HG03442 (cell line): ENCODE results near the gene PRB4.
"Not testable (repeated sequence)": the region's sequence is repeated elsewhere in the genome, so short reads cannot be mapped to it uniquely, and the experiment has no call there.

ENCODE experiments used
- ATAC-seq: cut with Tn5 transposase; IDR thresholded peaks from one replicate; pipeline ENCODE4 v1.9.1; 2021; ENCODE audit warnings: mild to moderate bottlenecking, moderate library complexity; ENCODE audit not compliant: unreplicated experiment

PRB4 gene

DNA sequence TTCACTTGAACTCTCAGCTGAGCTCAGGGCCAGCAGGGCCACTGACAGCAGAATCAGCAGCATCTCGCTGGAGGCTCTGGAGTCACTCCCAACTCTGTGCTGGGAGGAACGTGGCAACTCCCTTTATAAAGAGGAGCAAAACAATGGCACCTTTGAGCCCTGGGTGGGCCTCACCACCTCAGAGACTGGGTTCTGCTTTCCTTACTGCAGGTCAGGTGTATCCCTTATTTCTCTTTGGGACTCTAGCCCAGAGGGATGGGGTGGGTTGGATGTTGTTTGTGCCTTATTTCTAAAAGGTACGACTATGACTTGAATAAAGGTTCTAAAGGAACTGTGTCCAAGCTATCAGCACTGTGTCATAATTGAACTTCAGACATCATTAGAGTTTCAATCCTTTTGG lies at the start of gene PRB4:
TSS of gene PRB4 (minus strand) at position 101 of the 400 bp plus-strand sequence. CDS start at position 63, 38 bp downstream.
- no peak for ATAC-seq

DNA sequence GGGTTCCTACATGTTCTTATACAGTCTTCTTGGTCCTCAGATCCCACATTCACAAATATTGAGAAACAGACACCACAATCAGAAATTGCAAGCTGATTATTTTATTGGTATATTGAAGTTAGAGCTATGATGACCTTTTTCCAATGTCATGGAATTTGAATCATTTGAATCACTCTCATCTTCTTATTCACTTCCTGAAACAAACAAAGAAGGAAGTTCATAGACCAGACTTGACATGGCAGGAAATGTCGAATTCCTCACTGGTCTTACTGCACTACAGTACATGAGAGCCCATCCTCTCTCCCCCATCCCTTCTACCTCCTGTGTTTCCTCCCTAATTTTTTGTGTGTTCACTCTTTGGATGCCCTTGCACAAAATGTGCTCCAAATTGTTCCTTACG lies 41.5 kb upstream of the PRB4 start:
- not testable (repeated sequence) for ATAC-seq

DNA sequence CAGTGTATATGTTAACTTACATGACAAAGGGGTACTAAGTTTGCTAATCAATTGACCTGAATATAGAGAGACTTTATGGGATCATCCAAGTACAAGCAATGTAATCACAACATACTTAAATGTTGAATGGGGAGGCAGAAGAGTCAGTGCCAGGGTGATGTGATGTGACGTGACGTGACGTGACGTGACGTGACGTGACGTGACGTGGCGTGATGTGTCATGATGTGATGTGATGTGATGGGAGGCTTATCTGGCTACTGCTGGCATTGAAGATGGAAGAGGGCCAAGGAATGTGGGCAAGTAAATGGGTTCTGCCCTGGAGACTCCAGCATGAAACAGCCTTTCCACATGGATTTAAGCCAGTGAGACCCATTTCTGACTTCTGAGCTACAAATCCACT lies 38.2 kb upstream of the PRB4 start:
- no peak for ATAC-seq

DNA sequence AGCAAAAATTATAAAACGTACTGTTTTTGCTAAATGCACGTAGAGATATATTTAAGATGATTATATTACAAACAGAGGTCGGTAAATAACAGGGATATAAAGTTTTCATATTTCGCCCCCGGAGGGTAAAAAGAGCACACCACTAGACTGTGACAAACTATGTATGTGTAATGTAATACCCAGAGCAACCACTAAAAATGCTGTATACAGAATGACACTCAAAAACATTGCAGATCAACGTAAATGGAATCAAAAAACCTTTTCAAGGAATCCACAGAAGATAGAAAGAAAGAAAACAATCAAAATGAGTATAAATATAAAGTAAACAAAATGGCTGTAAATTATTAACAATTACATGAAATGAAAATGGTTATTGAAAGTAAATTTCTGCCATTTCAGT lies 37.6 kb upstream of the PRB4 start:
- no peak for ATAC-seq

DNA sequence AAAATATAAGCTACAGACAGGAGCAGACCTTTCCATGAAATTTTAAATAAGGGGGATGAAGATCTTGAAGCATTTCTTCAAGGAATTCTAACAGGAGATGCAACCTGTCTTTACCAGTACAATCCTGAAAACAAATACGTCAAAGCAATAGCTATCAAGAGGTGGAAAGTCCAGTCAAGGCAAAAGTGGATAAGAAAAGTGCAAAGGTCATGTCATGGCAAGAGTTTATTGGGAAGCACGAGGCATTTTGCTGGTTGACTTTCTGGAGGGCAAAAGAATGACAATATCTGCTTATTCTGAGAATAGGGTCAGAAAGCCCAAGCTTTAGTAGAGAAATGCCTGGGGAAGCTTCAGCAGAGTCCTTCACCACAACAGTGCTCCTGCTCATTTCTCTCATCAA lies 34.3 kb upstream of the PRB4 start:
- no peak for ATAC-seq

DNA sequence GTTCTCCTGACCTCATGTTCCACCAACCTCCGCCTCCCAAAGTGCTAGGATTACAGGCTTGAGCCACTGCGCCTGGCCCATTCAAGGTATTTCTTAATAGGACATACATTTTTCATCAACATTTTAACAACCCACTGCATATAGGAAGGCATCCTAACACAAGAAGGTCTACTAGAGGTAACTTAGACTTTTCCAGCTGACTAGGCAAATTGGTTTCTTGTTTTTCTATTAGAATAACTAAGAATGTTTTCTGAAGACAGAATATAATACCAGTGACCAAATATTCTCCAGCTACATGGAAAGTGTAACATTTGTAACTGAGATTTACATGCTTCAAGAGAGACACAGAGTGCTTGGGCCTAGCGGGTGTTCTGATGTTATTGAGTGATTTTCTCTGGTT lies 14.2 kb upstream of the PRB4 start:
- ATAC-seq = no peak

DNA sequence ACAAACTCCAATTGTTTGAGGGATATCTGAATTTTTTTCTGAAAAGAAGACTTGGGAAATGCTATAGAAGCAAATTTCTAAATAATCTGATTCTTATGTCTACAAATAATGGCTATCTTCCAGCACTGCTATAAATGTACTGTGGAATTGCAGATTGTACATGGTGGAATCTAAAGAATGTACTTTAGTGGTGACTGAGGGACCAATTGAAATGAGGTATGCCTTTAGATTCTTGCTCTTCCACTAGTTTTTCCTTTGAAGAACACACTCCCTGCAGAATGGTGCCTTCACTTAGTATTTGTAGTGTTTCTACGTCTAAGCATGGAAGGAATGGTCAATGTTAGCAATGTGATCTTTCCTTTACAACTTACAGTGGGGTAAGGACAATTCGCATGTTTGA lies 11.7 kb upstream of the PRB4 start:
- no peak for ATAC-seq

DNA sequence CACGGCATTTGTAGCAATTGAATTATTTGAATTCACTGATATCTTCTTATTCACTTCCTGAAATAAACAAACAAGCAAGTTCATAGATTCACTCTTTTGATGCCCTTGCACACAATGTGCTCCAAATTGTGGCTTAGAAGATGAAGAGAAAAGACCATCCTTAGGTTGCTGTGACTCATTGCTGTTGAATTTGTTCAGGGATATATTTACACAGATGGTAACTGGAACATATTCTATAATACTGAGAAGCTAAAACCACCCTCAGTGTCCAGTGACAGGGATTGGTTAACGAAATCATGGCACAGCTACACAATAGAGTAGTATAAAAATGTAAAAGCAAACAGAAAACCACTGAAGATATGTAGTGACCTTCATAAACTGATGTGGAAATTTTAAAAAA lies 3.1 kb downstream of the PRB4 start:
- no peak for ATAC-seq

DNA sequence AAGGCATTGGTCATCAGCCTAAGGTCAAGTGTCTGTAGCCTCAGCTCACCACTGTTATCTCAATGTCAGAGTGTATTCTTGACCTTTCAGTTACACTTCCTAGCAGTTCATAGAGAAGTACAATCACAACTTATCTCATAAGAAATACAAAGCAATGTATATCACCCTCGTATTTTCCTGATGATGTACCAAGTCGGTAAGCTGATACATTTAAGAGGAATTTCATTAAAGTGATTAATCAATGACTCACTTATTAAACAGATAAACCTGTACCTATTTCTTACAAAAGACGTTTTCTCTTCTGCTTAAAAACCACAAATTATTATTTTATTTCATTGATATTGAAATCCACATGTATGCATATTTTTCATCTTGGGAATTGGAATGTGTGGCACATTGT lies 36.8 kb downstream of the PRB4 start:
- no peak for ATAC-seq

DNA sequence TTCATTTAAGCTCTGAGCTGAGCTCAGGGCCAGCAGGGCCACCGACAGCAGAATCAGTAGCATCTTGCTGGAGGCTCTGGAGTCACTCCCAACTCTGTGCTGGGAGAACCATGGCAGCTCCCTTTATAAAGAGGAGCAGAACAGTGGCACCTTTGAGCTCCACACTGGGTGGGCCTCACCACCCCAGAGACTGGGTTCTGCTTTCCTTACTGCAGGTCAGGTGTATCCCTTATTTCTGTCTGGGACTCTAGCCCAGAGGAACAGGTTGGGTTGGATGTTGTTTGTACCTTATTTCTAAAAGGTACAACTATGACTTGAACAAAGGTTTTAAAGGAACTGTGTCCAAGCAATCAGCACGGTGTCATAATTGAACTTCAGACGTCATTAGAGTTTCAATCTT lies 40.6 kb downstream of the PRB4 start, which contains the start of gene PRB3:
TSS of gene PRB3 (minus strand) at position 101 of the 400 bp plus-strand sequence. CDS start at position 63, 38 bp downstream.
- no peak for ATAC-seq

DNA sequence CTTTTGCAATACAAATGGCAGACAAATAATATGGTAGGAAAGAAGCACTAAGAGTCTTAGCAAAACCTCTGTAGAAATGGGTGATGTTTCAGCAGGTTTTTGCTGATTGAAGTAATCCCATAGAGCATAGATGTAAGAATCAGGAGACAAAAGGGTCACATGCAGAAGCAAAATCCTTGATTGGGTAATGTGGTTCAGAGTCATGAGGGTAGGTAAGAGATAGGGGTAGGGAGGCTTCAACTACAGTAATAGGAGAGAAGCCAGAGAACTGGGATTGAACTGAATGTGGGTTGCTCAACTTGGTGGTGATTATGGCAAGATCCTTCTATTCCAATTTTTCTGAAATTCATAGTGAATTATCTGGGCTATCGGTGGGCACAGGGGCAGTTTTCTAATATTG lies 45.7 kb downstream of the PRB4 start:
- ATAC-seq = no peak
